ENCODE data around the gene DPP10. TPM values are rescaled to one million over a fixed set of nuclear protein-coding genes. Genes with fewer than 3 reads are reported as not detected.

DPP10 gene
- polyA plus RNA-seq, 1 donor, result 0.15 TPM

DNA sequence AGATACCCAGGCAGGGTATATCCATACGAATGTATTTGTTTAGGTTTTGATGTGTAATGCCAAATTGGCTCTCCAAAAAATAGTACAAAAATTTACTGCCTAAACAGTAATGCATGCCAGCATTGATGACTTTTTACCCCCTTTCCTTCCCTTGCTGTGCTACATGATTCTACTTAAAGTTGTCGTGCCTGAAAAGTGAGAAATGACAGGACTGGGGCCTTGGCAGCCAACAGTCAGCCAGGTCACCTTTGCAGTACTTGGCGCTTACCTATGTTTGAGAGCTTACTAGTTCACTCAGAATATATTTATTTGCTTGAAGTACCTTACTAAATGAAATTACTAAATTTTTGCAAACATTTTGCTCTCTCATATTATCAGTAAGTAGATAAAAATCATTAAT is 1329.1 kb downstream of the DPP10 start:
- no peak for DNase-seq

- no peak for DNase-seq
Observed at GRCh38 chr2:115774361-115774760, 1331.9 kb downstream of the DPP10 start.

DNA sequence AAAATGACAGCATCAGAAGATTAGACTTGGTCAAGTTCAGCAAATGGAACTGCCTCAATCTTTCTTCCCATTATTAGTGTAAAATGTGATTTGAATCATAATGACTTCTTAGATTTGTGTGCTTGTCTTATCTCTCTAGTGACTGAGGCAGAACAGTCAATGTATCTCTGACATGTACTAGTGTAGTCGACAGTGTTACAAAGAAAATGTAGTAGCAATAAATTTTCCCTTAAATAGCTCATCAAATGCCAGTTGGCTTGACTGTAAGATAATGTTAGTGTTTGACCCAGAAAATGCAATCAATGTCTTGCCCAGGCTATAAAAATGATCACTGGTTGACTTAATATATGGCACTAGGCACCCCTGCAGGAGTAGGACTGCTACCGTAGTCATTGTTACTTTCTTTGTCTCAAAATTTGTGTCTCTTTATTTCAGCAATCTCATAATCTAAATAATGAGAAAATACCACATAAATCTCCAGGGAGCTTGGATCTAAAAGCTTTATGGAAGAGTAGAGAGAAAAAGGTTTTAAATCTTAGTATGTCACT is 1336.7 kb downstream of the DPP10 start:
- DNase-seq, result no peak

GRCh38 chr2:115782286-115782685 is 1339.8 kb downstream of the DPP10 start:
- no peak for DNase-seq

DNA sequence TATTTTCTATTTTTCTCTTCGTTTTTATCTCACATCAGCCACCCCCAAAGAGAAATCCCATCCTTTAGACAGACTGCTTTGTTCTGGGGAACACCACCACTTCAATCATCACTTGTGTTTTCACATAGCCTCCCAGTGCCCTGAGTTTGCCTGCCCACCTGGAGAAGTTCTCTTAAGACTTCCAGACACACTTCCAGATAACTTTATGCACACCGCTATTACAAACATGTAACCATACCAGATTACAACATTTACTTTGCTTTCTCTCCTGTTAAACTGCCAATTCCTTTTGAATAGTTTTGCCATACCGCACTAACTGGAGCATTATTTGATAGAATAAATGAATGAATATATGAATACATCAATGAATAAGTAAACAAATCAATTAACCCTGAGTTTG is 1353.6 kb downstream of the DPP10 start:
- DNase-seq, result no peak

DNA sequence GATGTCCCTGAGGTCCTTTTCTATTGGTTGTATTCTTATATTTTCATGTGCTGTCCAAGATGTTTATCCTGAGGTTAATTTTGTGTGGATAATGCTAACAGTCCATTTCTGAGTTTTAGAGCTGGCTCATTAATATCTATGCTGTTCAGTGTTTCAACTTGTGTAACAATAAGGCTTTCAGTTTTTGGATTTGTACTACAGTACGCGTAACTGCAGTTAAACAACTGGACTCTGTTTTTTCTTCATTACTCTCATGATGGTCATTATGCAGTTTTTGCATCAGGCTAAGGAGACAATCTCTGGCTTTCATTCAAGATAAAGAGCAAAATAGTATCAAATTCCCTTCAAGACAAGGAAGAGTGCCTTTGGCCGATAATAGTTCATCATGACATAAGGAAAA is 1364.8 kb downstream of the DPP10 start:
- DNase-seq, result no peak

DNA sequence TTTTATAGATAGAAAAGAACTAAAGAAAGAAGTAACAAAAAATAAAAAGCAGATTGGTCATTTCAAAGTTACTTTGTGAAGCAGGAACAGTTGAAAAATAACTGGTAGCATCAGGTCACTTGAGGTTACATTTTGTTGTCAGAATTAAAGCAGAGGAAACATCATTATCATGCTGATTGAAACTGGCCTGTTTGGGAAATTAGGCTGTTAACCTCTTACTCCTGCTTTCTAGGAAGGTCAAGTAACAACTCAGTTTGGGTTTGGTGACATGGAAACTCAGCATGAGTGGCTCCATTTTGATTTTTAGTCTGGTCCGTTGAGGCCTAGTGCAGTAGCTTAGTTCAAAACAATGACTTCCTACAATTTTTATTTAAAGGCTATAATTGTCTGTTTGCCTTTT is 1383.5 kb downstream of the DPP10 start:
- DNase-seq, result no peak

DNA sequence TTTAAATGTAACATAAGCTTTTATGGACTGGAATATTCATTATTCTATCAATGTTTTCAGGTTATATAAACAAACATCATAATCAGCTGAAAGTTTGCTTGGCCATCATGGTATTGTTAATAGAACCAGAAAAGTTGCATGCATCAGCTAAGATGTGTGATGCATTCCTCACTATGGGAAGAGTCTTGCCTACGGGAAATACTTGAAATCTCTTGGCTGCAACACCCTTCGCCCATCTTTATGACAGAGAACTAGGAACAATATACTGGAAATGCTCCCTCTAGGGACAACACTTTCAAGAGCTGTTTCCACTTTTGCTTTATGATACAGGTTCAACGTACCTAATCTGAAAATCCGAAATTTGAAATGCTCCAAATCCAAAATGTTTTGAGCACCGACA is 1390.8 kb downstream of the DPP10 start:
- no peak for DNase-seq

GRCh38 chr2:115838539-115838938 is 1396.1 kb downstream of the DPP10 start:
- no peak for DNase-seq

DNA sequence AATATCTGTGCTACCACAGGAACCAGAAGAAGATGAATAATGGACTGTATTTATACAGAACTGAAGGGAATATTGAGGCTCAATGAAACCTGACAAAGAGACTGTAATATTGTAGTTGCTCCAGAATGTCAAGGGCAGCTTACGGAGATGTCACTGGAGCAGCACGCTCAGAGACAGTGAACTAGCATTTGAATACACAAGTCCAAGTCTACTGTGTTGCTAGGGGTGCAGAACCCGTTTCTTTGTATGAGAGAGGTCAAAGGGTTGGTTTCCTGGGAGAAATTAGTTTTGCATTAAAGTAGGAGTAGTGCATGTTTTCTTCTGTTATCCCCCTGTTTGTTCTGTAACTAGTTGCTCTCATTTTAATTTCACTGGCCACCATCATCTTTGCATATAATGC is 1399.9 kb downstream of the DPP10 start:
- DNase-seq, result no peak

GRCh38 chr2:115848192-115848591 is 1405.8 kb downstream of the DPP10 start:
- DNase-seq, result no peak

DNA sequence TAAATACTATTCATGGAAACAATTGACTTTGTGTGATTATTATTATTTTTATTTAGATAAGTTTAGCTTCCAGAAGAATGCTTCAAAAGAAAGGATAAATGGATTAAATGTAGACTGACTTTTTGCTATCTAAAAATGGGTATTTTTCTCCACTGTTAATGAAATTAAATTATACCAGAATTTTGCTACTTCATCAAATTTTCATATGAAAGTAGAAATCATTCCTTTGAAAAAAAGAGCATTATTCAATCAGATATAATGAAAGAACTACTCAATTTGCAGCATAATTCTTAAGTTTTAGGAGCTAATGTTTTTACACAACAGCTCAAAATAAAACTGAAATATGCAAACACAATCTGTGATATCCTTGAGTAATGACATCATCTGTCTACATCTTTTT is 1424.6 kb downstream of the DPP10 start:
- DNase-seq, result no peak

GRCh38 chr2:115874427-115874826 is 1432.0 kb downstream of the DPP10 start:
- no peak for DNase-seq

GRCh38 chr2:115880558-115880957 is 1438.1 kb downstream of the DPP10 start:
- DNase-seq, result no peak

GRCh38 chr2:115887209-115887776 is 1444.9 kb downstream of the DPP10 start:
- DNase-seq, result no peak
